ENCODE results near the gene NOP9.

Gene NOP9

GRCh38 chr14:24277071-24277470 lies 22.6 kb upstream of the NOP9 start:
- Histone ChIP-seq H3K9ac (ENCODE audit: low read depth, low read length) (no peak overlapping the region), H3K4me1 (ENCODE audit: control insufficient read depth, insufficient read depth, low read length) (no peaks in the 10 kb centered on the region), H3K4me3 (ENCODE audit: low read length) (no peak overlapping the region), H3K9me3 (replicated peaks; ENCODE audit: low read length) (no peaks in the 10 kb centered on the region), H3K27me3 (ENCODE audit: control insufficient read depth, insufficient read depth, low read length) (no peaks in the 10 kb centered on the region), H3K4me2 (ENCODE audit: low read length) (no peak overlapping the region), H3K36me3 (ENCODE audit: insufficient read depth, low read length) (no peaks in the 10 kb centered on the region)

- H3K4me1 ChIP-seq (ENCODE audit: control insufficient read depth, insufficient read depth, low read length): no peaks in the 10 kb centered on the region
- H3K9me3 ChIP-seq (replicated peaks; ENCODE audit: low read length): no peaks in the 10 kb centered on the region
- no peaks in the 10 kb centered on the region for H3K36me3 ChIP-seq (ENCODE audit: insufficient read depth, low read length)
- H3K9ac ChIP-seq (ENCODE audit: low read depth, low read length): no peak overlapping the region
- H3K27me3 ChIP-seq (ENCODE audit: control insufficient read depth, insufficient read depth, low read length): no peaks in the 10 kb centered on the region
- no peak overlapping the region for H3K4me3 ChIP-seq (ENCODE audit: low read length)
- H3K4me2 ChIP-seq (ENCODE audit: low read length): no peak overlapping the region
These were observed 21.9 kb upstream of the NOP9 start for GRCh38 chr14:24277606-24278321.

- no peak overlapping the region for H3K9ac ChIP-seq (ENCODE audit: low read depth, low read length)
- H3K4me1 ChIP-seq (ENCODE audit: control insufficient read depth, insufficient read depth, low read length): no peaks in the 10 kb centered on the region
- H3K36me3 ChIP-seq (ENCODE audit: insufficient read depth, low read length): no peaks in the 10 kb centered on the region
- H3K4me3 ChIP-seq (ENCODE audit: low read length): no peak overlapping the region
- no peaks in the 10 kb centered on the region for H3K27me3 ChIP-seq (ENCODE audit: control insufficient read depth, insufficient read depth, low read length)
- H3K4me2 ChIP-seq (ENCODE audit: low read length): no peak overlapping the region
- no peaks in the 10 kb centered on the region for H3K9me3 ChIP-seq (replicated peaks; ENCODE audit: low read length)
These were observed 21.2 kb upstream of the NOP9 start for GRCh38 chr14:24278424-24278823.

- Histone ChIP-seq H3K36me3 (ENCODE audit: insufficient read depth, low read length) (no peaks in the 10 kb centered on the region), H3K4me3 (ENCODE audit: low read length) (no peak overlapping the region), H3K4me2 (ENCODE audit: low read length) (peak overlapping the region; percentile 0), H3K9me3 (replicated peaks; ENCODE audit: low read length) (no peaks in the 10 kb centered on the region), H3K4me1 (ENCODE audit: control insufficient read depth, insufficient read depth, low read length) (no peaks in the 10 kb centered on the region), H3K9ac (ENCODE audit: low read depth, low read length) (no peak overlapping the region), H3K27me3 (ENCODE audit: control insufficient read depth, insufficient read depth, low read length) (no peaks in the 10 kb centered on the region)
These were observed 20.1 kb upstream of the NOP9 start for GRCh38 chr14:24279301-24280186.

- H3K36me3 ChIP-seq (ENCODE audit: insufficient read depth, low read length): no peaks in the 10 kb centered on the region
- H3K9me3 ChIP-seq (replicated peaks; ENCODE audit: low read length): no peaks in the 10 kb centered on the region
- no peak overlapping the region for H3K9ac ChIP-seq (ENCODE audit: low read depth, low read length)
- no peaks in the 10 kb centered on the region for H3K27me3 ChIP-seq (ENCODE audit: control insufficient read depth, insufficient read depth, low read length)
- H3K4me2 ChIP-seq (ENCODE audit: low read length): no peak overlapping the region
- no peaks in the 10 kb centered on the region for H3K4me1 ChIP-seq (ENCODE audit: control insufficient read depth, insufficient read depth, low read length)
- H3K4me3 ChIP-seq (ENCODE audit: low read length): no peak overlapping the region
These were observed 18.7 kb upstream of the NOP9 start for GRCh38 chr14:24280797-24281460.

- Histone ChIP-seq H3K4me3 (ENCODE audit: low read length) (no peak overlapping the region), H3K27me3 (ENCODE audit: control insufficient read depth, insufficient read depth, low read length) (no peaks in the 10 kb centered on the region), H3K9me3 (replicated peaks; ENCODE audit: low read length) (no peaks in the 10 kb centered on the region), H3K4me2 (ENCODE audit: low read length) (no peak overlapping the region), H3K4me1 (ENCODE audit: control insufficient read depth, insufficient read depth, low read length) (no peaks in the 10 kb centered on the region), H3K36me3 (ENCODE audit: insufficient read depth, low read length) (no peaks in the 10 kb centered on the region), H3K9ac (ENCODE audit: low read depth, low read length) (no peak overlapping the region)
These were observed 18.0 kb upstream of the NOP9 start for GRCh38 chr14:24281636-24282035.

- no peaks in the 10 kb centered on the region for H3K4me1 ChIP-seq (ENCODE audit: control insufficient read depth, insufficient read depth, low read length)
- no peak overlapping the region for H3K4me2 ChIP-seq (ENCODE audit: low read length)
- no peak overlapping the region for H3K4me3 ChIP-seq (ENCODE audit: low read length)
- no peaks in the 10 kb centered on the region for H3K9me3 ChIP-seq (replicated peaks; ENCODE audit: low read length)
- no peaks in the 10 kb centered on the region for H3K36me3 ChIP-seq (ENCODE audit: insufficient read depth, low read length)
- H3K9ac ChIP-seq (ENCODE audit: low read depth, low read length): no peak overlapping the region
- H3K27me3 ChIP-seq (ENCODE audit: control insufficient read depth, insufficient read depth, low read length): no peaks in the 10 kb centered on the region
These were observed 16.9 kb upstream of the NOP9 start for GRCh38 chr14:24282736-24283135.

GRCh38 chr14:24283796-24284460 lies 15.7 kb upstream of the NOP9 start:
- H3K9ac ChIP-seq (ENCODE audit: low read depth, low read length): no peak overlapping the region
- no peaks in the 10 kb centered on the region for H3K36me3 ChIP-seq (ENCODE audit: insufficient read depth, low read length)
- H3K9me3 ChIP-seq (replicated peaks; ENCODE audit: low read length): no peaks in the 10 kb centered on the region
- no peak overlapping the region for H3K4me2 ChIP-seq (ENCODE audit: low read length)
- no peaks in the 10 kb centered on the region for H3K27me3 ChIP-seq (ENCODE audit: control insufficient read depth, insufficient read depth, low read length)
- H3K4me3 ChIP-seq (ENCODE audit: low read length): no peak overlapping the region
- H3K4me1 ChIP-seq (ENCODE audit: control insufficient read depth, insufficient read depth, low read length): no peaks in the 10 kb centered on the region

- H3K27me3 ChIP-seq (ENCODE audit: control insufficient read depth, insufficient read depth, low read length): no peaks in the 10 kb centered on the region
- no peak overlapping the region for H3K4me3 ChIP-seq (ENCODE audit: low read length)
- no peaks in the 10 kb centered on the region for H3K4me1 ChIP-seq (ENCODE audit: control insufficient read depth, insufficient read depth, low read length)
These were observed 15.1 kb upstream of the NOP9 start for GRCh38 chr14:24284501-24285035.

GRCh38 chr14:24285351-24285750 lies 14.3 kb upstream of the NOP9 start:
- no peaks in the 10 kb centered on the region for H3K27me3 ChIP-seq (ENCODE audit: control insufficient read depth, insufficient read depth, low read length)
- peaks cover 6% of the 10 kb centered on the region for H3K36me3 ChIP-seq (ENCODE audit: insufficient read depth, low read length)
- no peak overlapping the region for H3K4me2 ChIP-seq (ENCODE audit: low read length)
- H3K9me3 ChIP-seq (replicated peaks; ENCODE audit: low read length): no peaks in the 10 kb centered on the region
- no peak overlapping the region for H3K9ac ChIP-seq (ENCODE audit: low read depth, low read length)
- no peak overlapping the region for H3K4me3 ChIP-seq (ENCODE audit: low read length)
- no peaks in the 10 kb centered on the region for H3K4me1 ChIP-seq (ENCODE audit: control insufficient read depth, insufficient read depth, low read length)

More at GRCh38 chr14:24284501-24285035, 15.1 kb upstream of the NOP9 start:
- no peak overlapping the region for H3K4me2 ChIP-seq (ENCODE audit: low read length)
- no peaks in the 10 kb centered on the region for H3K36me3 ChIP-seq (ENCODE audit: insufficient read depth, low read length)
- H3K9me3 ChIP-seq (replicated peaks; ENCODE audit: low read length): no peaks in the 10 kb centered on the region
- H3K9ac ChIP-seq (ENCODE audit: low read depth, low read length): no peak overlapping the region

GRCh38 chr14:24286996-24287395 lies 12.7 kb upstream of the NOP9 start:
- H3K9me3 ChIP-seq (replicated peaks; ENCODE audit: low read length): no peaks in the 10 kb centered on the region
- peaks cover 18% of the 10 kb centered on the region for H3K36me3 ChIP-seq (ENCODE audit: insufficient read depth, low read length)
- H3K4me1 ChIP-seq (ENCODE audit: control insufficient read depth, insufficient read depth, low read length): no peaks in the 10 kb centered on the region
- no peaks in the 10 kb centered on the region for H3K27me3 ChIP-seq (ENCODE audit: control insufficient read depth, insufficient read depth, low read length)
- H3K9ac ChIP-seq (ENCODE audit: low read depth, low read length): no peak overlapping the region
- H3K4me2 ChIP-seq (ENCODE audit: low read length): no peak overlapping the region
- H3K4me3 ChIP-seq (ENCODE audit: low read length): no peak overlapping the region
